ENCODE measurements around the gene ZFYVE19. TPM values are rescaled to one million over a fixed set of nuclear protein-coding genes. Genes with fewer than 3 reads are reported as not detected.

ZFYVE19 gene
- total RNA-seq, 2 donors from 2014 or later: 19.5 to 22.7 TPM

DNA sequence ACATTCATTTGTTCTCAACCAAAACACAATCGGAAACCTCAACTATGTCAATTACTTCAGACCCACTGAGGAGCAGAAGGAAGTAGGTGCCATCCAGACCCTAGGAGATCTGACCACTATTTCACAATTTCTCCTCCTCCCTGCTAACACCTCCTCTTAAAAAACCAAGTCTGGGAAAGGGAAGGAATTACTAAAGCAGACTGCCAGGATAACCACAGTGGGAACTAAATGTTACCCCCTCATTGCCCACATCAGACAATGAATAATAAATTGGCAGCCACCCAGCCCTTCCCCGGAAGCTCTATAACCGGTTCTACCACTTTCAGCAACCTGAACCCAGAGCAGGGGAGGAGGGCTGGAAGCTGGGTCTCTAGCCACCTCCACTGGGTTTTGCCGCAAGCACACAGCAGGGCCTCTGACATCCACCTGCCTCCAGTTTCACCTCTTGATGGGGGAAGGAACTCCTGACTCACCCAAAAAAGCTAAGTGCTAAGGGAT is 19.5 kb upstream of the ZFYVE19 start:
- peak; percentile 72 for ATAC-seq
- DNase-seq: no peak
- Mint-ChIP-seq H3K27me3 (no peaks in the 10 kb centered on the region), H3K27ac (peak overlapping the region; percentile 56), H3K36me3 (ENCODE audit: low read depth) (no peaks in the 10 kb centered on the region), H3K4me3 (peak overlapping the region; percentile 19), H3K4me1 (peaks cover 29% of the 10 kb centered on the region)
- H3K9me3 ChIP-seq (ENCODE audit: control insufficient read depth, low read length, poor library complexity, severe bottlenecking): no peaks in the 10 kb centered on the region

- Mint-ChIP-seq H3K36me3 (ENCODE audit: low read depth) (no peaks in the 10 kb centered on the region), H3K4me3 (no peak overlapping the region), H3K4me1 (peaks cover 24% of the 10 kb centered on the region), H3K27me3 (no peaks in the 10 kb centered on the region), H3K27ac (peak overlapping the region; percentile 56)
- DNase-seq: no peak
- no peak for ATAC-seq
- no peaks in the 10 kb centered on the region for H3K9me3 ChIP-seq (ENCODE audit: control insufficient read depth, low read length, poor library complexity, severe bottlenecking)
Observed at GRCh38 chr15:40787991-40788390, 18.9 kb upstream of the ZFYVE19 start.

GRCh38 chr15:40789119-40789518 is 17.8 kb upstream of the ZFYVE19 start:
- no peak overlapping the region for H3K4me3 Mint-ChIP-seq
- no peak for ATAC-seq
- H3K9me3 ChIP-seq (ENCODE audit: control insufficient read depth, low read length, poor library complexity, severe bottlenecking): no peaks in the 10 kb centered on the region

GRCh38 chr15:40789999-40790398 is 16.9 kb upstream of the ZFYVE19 start:
- H3K9me3 ChIP-seq (ENCODE audit: control insufficient read depth, low read length, poor library complexity, severe bottlenecking): no peaks in the 10 kb centered on the region
- Mint-ChIP-seq H3K4me1 (peaks cover 29% of the 10 kb centered on the region), H3K36me3 (ENCODE audit: low read depth) (no peaks in the 10 kb centered on the region), H3K27ac (peak overlapping the region; percentile 14), H3K4me3 (no peak overlapping the region), H3K27me3 (no peaks in the 10 kb centered on the region)
- DNase-seq (no peak), ATAC-seq (no peak)

More at GRCh38 chr15:40789119-40789518, 17.8 kb upstream of the ZFYVE19 start:
- peak overlapping the region; percentile 79 for H3K27ac Mint-ChIP-seq
- no peaks in the 10 kb centered on the region for H3K36me3 Mint-ChIP-seq (ENCODE audit: low read depth)
- H3K27me3 Mint-ChIP-seq: no peaks in the 10 kb centered on the region
- H3K4me1 Mint-ChIP-seq: peaks cover 29% of the 10 kb centered on the region
- no peak for DNase-seq

- no peaks in the 10 kb centered on the region for H3K27me3 Mint-ChIP-seq
- no peaks in the 10 kb centered on the region for H3K9me3 ChIP-seq (ENCODE audit: control insufficient read depth, low read length, poor library complexity, severe bottlenecking)
- ATAC-seq: no peak
- no peak overlapping the region for H3K4me3 Mint-ChIP-seq
- no peaks in the 10 kb centered on the region for H3K36me3 Mint-ChIP-seq (ENCODE audit: low read depth)
- no peak overlapping the region for H3K27ac Mint-ChIP-seq
- H3K4me1 Mint-ChIP-seq: peaks cover 32% of the 10 kb centered on the region
- no peak for DNase-seq
Observed at GRCh38 chr15:40790718-40791117, 16.2 kb upstream of the ZFYVE19 start.

DNA sequence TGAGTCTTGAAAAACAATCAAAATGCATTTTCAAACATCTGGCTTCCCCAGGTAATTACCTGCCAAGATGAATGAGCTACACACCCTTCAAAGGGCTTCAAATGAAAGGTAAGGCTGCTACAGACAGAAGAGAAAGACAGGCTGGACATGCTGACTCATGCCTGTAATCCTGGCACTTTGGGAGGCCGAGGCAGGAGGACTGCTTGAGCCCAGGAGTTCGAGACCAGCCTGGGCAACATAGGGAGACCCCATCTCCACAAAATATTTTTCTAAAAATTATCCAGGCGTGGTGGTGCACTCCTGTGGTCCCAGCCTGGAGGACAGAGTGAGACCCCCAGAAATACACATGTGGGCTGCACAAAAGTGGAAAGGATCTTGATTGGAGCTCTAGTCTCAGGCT is 14.5 kb upstream of the ZFYVE19 start:
- no peak overlapping the region for H3K27ac Mint-ChIP-seq
- no peaks in the 10 kb centered on the region for H3K9me3 ChIP-seq (ENCODE audit: control insufficient read depth, low read length, poor library complexity, severe bottlenecking)
- no peaks in the 10 kb centered on the region for H3K36me3 Mint-ChIP-seq (ENCODE audit: low read depth)
- peaks cover 31% of the 10 kb centered on the region for H3K4me1 Mint-ChIP-seq
- ATAC-seq (no peak), DNase-seq (no peak)
- no peak overlapping the region for H3K4me3 Mint-ChIP-seq
- no peaks in the 10 kb centered on the region for H3K27me3 Mint-ChIP-seq

GRCh38 chr15:40793216-40793989 is 13.5 kb upstream of the ZFYVE19 start:
- Mint-ChIP-seq H3K36me3 (ENCODE audit: low read depth) (peaks cover 2% of the 10 kb centered on the region), H3K27me3 (no peaks in the 10 kb centered on the region), H3K4me3 (no peak overlapping the region), H3K27ac (no peak overlapping the region), H3K4me1 (peaks cover 30% of the 10 kb centered on the region)
- no peak for ATAC-seq
- DNase-seq: no peak
- no peaks in the 10 kb centered on the region for H3K9me3 ChIP-seq (ENCODE audit: control insufficient read depth, low read length, poor library complexity, severe bottlenecking)

GRCh38 chr15:40796041-40796440 is 10.8 kb upstream of the ZFYVE19 start:
- Mint-ChIP-seq H3K36me3 (ENCODE audit: low read depth) (peaks cover 3% of the 10 kb centered on the region), H3K27ac (peak overlapping the region; percentile 67)
- ATAC-seq: no peak

GRCh38 chr15:40796512-40796911 is 10.4 kb upstream of the ZFYVE19 start:
- Mint-ChIP-seq H3K4me1 (peaks cover 30% of the 10 kb centered on the region), H3K36me3 (ENCODE audit: low read depth) (peaks cover 3% of the 10 kb centered on the region), H3K4me3 (no peak overlapping the region), H3K27ac (no peak overlapping the region), H3K27me3 (no peaks in the 10 kb centered on the region)
- DNase-seq: no peak
- H3K9me3 ChIP-seq (ENCODE audit: control insufficient read depth, low read length, poor library complexity, severe bottlenecking): no peaks in the 10 kb centered on the region
- no peak for ATAC-seq

More at GRCh38 chr15:40796041-40796440, 10.8 kb upstream of the ZFYVE19 start:
- no peaks in the 10 kb centered on the region for H3K27me3 Mint-ChIP-seq
- H3K4me3 Mint-ChIP-seq: no peak overlapping the region
- H3K4me1 Mint-ChIP-seq: peaks cover 29% of the 10 kb centered on the region
- DNase-seq: no peak
- no peaks in the 10 kb centered on the region for H3K9me3 ChIP-seq (ENCODE audit: control insufficient read depth, low read length, poor library complexity, severe bottlenecking)

DNA sequence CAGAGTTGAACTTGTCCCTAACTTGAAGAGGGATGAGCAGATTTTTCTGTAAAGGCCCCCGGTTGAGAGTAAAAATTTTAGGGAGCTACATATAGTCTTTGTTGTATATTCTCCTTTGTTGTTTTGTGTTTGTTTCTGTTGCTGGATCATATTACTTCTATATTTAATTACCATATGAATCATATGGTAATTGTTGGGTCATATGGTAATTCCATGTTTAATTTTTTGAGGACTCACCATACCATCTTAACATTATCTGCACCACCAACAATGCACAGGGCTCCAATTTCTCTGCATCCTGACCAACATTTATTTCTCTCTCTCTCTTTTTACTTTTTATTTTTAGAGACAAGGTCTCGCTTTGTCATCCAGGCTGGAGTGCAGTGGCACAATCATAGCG is 7.4 kb upstream of the ZFYVE19 start:
- Mint-ChIP-seq H3K27ac (no peak overlapping the region), H3K4me1 (peaks cover 34% of the 10 kb centered on the region), H3K36me3 (ENCODE audit: low read depth) (peaks cover 7% of the 10 kb centered on the region), H3K4me3 (no peak overlapping the region), H3K27me3 (no peaks in the 10 kb centered on the region)
- ATAC-seq (no peak), DNase-seq (no peak)
- H3K9me3 ChIP-seq (ENCODE audit: control insufficient read depth, low read length, poor library complexity, severe bottlenecking): no peaks in the 10 kb centered on the region

DNA sequence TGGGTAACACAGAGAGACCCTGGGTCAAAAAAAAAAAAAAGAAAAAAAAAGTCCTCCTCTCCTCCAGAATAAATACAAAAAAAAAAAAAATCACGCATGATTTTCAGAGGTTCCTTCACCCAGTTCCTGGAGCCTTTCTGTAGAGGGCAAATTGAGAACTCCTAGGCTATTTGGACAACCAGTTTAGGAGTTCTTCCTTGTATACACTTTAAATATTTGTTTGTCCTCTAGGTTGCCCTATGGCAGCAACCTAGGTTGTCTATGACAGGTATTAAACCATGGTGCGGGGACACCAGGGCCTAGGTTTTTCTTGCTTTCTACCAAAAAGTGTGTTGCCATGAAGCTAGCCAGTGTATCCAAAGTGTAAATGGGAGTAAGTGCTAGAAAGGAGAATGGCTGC is 3.8 kb upstream of the ZFYVE19 start:
- ATAC-seq (no peak), DNase-seq (no peak)
- H3K27me3 Mint-ChIP-seq: no peaks in the 10 kb centered on the region
- H3K27ac Mint-ChIP-seq: no peak overlapping the region
- H3K4me1 Mint-ChIP-seq: peaks cover 30% of the 10 kb centered on the region
- H3K9me3 ChIP-seq (ENCODE audit: control insufficient read depth, low read length, poor library complexity, severe bottlenecking): no peaks in the 10 kb centered on the region
- H3K36me3 Mint-ChIP-seq (ENCODE audit: low read depth): peaks cover 7% of the 10 kb centered on the region
- H3K4me3 Mint-ChIP-seq: no peak overlapping the region

GRCh38 chr15:40803688-40804087 is 3.2 kb upstream of the ZFYVE19 start:
- no peaks in the 10 kb centered on the region for H3K27me3 Mint-ChIP-seq
- H3K27ac Mint-ChIP-seq: no peak overlapping the region
- H3K4me3 Mint-ChIP-seq: no peak overlapping the region
- ATAC-seq: no peak
- peaks cover 3% of the 10 kb centered on the region for H3K36me3 Mint-ChIP-seq (ENCODE audit: low read depth)
- peaks cover 27% of the 10 kb centered on the region for H3K4me1 Mint-ChIP-seq
- H3K9me3 ChIP-seq (ENCODE audit: control insufficient read depth, low read length, poor library complexity, severe bottlenecking): no peaks in the 10 kb centered on the region
- no peak for DNase-seq

DNA sequence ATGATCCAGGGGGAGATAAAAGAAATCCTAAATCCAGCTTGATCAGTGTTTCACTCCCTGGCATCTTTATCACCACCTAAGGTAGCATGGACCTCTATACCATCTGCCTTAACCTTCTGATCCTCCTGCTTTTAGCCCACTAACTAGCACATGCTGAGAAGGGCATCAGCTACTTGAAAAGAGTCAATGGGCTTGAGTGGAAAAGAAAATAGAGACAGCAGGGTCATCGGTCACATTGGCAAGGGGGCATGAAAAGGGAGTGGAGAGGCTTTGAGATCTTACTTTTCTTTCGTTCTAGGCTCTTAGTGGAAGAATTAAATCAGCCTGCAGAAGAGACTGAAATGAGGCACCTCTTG is 239 bp upstream of the ZFYVE19 start:
- DNase-seq (no peak), ATAC-seq (no peak)
- no peaks in the 10 kb centered on the region for H3K27me3 Mint-ChIP-seq
- H3K4me3 Mint-ChIP-seq: peak overlapping the region; percentile 99
- H3K27ac Mint-ChIP-seq: peak overlapping the region; percentile 95
- H3K36me3 Mint-ChIP-seq (ENCODE audit: low read depth): peaks cover 3% of the 10 kb centered on the region
- H3K4me1 Mint-ChIP-seq: peaks cover 23% of the 10 kb centered on the region
- no peaks in the 10 kb centered on the region for H3K9me3 ChIP-seq (ENCODE audit: control insufficient read depth, low read length, poor library complexity, severe bottlenecking)

DNA sequence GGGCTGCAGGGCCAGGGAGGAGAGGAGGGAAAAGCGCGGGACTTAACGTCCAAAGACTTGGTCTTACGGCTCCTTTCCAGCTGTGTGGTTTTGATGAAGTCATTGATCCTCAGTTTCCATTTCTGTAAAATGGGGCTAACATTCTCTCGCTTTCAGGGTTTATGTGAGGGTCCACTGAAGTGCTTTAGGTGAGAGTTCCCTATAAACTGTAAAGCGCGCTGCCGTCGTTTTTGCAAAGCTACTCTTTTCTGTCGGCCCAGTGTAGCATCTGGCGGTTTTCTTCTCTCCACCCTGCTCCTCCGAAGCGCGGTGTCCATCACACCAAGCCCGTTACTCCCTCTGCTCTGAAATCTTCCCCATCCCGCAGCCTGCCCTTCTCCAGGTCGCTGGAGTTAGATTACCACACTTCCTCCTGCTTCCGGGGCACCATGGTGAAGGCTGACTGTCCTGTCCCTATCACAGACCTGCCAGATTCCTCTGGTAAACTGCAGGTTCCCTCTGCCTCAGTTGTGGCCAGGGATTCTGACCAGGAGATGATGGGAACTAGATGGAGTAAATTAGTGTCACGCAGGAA is 1.1 kb downstream of the ZFYVE19 start:
- no peaks in the 10 kb centered on the region for H3K36me3 Mint-ChIP-seq (ENCODE audit: low read depth)
- DNase-seq: no peak
- peak overlapping the region; percentile 99 for H3K4me3 Mint-ChIP-seq
- no peak for ATAC-seq
- H3K4me1 Mint-ChIP-seq: peaks cover 17% of the 10 kb centered on the region
- H3K27ac Mint-ChIP-seq: peak overlapping the region; percentile 95
- no peaks in the 10 kb centered on the region for H3K9me3 ChIP-seq (ENCODE audit: control insufficient read depth, low read length, poor library complexity, severe bottlenecking)
- H3K27me3 Mint-ChIP-seq: no peaks in the 10 kb centered on the region
